NCI-H446 (cell line): ENCODE data around the gene IFNB1.

Experiments used
- DNase-seq, 2 experiments: peaks; one replicate each; lab custom pipeline; 2025; lab: John Stamatoyannopoulos, UW

Gene IFNB1

DNA sequence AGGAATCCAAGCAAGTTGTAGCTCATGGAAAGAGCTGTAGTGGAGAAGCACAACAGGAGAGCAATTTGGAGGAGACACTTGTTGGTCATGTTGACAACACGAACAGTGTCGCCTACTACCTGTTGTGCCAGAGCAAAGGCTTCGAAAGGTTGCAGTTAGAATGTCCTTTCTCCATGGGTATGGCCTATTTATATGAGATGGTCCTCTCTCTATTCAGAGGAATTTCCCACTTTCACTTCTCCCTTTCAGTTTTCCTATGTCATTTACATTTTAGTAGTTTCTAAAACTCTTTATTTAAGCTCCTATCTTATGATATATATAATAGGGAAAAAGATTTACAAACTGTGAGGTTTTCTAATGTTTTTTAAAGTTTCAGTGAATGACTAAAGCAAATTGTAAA is at the start of gene IFNB1:
Gene IFNB1, minus strand, starts transcription at position 162 of the 400 bp plus-strand sequence. Its CDS starts 73 bp downstream, at position 89.
- DNase-seq: no peak

DNA sequence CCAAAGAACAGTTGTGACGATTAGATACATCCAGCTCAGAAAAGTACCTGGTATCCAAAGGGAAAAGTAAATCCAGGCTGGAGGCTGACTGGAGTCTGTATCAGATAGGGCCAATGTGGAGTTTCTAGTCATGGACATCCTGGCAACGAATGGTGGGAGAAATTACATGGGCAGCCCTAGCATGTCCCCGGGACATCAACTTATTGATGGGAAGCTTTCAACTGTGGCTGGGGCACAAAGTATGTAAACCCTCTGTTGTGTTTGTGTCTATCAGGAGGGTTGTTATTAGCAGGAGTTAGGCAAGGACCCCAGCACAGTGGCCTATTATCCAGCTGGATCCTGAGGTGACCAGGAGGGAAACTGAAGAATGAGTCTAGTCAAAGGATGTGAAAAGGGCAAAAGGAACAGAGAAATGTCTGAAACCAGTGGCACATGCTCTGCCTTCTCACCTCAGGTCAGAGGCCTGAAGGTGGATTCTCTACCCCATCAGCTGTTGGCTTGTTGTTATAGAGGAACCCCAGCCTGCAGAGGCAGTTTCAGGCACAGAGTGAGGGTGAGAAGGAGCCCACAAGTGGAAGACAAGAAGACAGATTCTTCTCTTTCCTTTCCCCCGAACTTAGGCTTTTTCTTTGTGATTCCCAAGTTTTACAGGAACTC is 44.0 kb upstream of the IFNB1 start:
- DNase-seq: no peak

DNA sequence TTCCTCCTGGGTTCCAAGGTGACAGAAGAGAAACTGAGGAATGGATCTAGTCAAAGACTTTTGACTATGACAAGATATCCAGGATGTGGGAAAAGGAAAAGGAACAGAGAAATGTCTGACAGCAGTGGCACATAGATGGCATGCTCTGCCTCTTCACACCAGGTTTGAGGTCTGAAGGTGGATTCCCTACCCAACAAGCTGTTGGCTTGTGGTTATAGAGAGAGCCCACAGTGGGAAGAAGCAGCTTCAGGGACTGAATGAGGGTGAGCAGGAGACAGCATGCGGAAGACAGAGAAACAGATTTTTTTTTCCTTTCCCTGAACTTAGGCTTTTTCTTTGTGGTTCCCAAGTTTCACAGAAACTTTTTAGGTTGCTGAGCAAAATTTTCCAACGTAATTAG is 43.3 kb upstream of the IFNB1 start:
- DNase-seq: no peak

DNA sequence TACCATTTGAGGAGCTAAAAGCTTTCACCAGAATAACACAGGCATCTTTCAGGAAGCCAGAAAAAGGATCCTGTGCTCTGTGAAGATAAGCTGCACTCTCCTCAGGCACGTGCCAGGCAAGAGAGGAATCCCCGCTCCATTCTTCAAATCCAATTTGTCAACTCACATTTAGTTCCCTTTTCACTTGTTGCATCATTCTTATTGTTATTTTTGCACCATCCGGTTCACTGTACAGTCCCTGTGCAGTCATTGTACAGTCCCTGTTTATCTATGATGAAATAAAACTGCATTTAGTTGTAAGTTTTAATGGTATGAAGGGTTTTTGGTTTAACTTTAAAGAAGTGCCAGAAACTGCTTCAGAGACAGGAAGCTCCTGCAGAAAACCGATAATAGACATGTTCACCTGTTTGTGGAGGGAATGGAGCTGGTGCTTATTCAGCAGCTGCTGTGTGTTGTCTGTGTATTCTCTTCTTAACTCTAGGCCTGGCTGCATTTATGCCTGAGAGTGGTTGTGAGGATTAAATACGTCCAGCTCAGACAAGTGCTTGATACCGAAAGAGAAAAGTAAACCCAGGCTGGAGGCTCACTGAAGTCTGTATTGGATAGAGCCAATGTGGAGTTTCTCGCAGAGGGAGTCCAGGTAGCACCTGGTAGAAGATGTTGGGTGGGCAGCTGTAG is 41.5 kb upstream of the IFNB1 start:
- no peak for DNase-seq

DNA sequence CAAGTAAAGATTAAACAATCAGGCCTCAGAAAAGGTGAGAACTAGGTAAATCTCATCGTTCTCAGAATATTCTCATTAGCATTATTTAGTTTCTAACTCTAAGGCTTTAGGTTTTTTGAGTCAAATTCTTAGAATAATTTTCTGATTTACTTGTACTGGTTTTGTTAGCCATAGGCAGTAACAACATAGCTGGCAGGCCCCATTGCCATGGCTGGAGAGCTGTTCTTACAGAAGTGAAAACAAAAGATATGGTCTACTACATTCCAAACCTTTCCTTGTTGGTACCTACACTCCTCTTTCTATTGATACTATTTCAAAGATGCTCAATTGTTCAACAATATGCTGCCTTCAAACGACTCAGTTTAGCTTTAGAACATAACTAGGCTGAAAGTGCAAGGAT is 36.6 kb upstream of the IFNB1 start:
- no peak for DNase-seq

DNA sequence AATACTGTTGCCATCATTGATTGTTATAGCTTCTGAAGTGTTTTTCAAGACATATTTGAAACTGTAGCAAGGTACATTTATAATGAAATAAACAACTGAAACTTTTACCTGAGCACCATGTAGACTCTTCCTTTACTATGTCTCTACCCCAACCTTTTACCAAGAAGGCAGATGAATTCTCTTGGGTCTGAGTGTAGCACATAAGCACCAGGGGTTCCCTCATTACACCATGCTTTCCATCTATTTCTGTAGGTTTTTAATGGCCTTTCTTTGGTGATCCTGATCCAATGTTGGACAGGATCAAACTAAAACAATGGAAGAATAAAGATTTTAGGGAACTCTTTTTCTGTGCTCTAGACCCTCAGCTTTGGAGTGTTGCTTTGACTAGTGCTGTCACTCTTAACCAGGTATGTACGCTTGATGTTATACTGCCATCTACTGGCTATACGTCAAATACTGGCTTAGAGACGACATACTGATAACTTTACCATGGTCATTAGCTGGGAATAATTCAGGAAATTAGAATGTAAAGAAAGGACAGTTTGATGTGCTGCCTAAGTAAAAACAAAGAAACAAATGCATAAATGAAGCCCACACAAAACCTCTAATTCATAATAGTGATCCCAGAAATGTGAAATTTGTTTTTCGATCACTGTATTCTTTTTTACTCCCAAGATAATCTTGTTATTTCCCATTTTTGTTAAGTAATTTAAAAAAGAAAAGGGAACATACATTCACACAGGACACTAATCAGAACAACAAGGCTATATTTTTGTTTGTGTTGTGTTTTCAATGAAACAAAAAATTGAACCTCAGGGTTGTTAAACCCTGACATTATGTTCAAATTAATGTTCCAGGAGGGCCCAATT is 33.2 kb upstream of the IFNB1 start:
- DNase-seq: peak; percentile 79 to 87

DNA sequence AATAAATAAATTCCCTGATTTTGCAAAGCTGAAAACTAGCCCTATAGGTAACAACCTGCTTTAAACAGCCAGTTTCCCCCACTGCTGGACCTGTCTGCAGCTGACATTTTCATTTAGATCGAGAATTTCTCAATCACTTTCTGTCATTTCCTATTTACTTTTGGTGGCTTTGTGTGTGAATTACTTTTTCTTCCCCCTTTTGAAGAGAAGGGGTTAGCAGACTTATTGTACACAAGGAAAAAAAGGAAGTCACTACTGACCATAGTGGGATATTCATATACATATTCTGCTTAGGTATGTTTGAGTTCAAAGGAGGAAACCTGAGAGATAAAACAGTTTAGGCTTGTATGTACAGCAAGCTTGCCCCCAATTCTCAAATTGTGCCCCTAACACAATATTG is 27.0 kb upstream of the IFNB1 start:
- no peak for DNase-seq

DNA sequence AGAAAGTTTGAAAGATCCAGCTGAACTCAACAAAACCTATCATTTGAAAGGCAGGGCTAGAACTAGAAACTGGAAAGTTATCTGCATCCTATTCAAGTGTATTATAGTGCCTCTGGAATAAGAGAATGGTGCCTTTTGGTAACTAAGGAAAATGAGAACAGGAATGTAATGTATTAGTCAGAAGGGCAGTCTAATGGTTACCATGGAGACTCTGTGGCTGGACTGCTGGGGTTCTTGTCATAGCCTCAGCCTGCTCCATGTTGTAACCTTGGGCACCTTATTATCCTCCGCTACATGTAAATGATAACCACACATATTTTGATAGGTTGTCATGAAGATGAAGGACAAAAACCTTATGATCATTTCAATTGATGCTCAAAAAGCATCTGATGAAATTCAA is 24.6 kb upstream of the IFNB1 start:
- no peak for DNase-seq

DNA sequence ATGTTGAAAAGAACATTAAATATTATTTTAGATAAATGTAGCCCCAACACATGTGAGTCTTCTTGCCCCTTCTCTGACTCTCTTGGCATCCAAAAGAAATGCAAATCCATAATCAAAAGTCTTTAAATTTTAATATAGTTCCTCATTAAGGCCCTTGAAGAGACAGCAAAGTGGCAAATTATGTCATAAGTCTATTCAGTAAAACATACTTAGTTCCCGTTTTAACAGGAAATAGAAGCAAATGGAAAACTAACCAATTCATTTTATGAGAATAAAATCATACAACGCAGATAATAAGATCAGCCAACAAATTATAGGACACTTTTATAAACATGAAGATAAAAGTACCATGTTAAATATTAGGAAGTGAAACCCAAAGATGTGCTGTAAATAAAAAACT is 20.1 kb upstream of the IFNB1 start:
- DNase-seq: no peak

DNA sequence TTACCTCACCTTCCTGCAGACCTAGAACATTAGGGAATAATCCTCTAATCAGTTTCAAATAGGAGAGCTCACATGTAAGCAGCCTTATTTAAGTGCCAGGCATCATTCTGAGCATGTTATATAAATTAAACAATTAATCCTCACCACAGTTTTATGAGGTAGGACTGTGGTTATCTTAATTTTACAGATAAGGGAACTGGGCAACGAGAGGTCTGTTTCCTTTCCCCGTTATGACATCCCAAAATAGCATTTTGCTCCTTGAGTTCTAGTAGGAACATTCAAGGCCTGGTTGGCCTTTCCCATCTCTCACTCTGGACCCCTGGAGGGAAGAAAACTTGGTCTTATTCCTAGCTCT is 19.1 kb upstream of the IFNB1 start:
- no peak for DNase-seq

DNA sequence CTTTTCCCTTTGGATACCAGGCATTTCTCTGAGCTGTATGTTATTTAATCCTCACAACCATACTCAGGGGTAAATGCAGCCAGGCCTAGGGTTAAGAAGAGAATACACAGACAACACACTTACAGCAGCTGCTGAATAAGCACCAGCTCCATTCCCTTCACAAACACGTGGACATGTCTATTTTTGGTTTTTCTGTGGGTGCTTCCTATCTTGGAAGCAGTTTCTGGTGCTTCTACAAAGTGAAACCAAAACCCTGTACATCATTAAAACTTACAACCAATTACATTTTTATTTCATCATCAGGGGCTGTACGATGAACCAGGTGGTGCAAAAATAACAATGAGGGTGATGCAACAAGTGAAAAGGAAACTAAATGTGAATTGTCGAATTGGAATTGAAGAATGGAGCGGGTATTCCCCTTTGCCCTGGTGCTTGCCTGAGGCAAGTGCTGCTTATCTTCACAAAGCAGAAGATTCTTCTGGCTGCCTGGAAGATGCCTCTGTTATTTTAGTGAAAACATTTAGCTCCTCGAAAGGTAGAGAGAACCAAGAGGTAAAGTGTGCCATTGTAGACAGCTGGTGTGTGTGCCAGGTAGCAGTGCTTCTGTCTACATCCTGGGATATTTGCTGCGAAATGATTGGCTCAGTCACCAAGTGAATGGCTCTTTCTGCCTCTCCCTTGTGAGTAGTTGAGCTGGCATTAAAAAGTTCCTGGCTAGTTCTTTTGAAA is 18.6 kb upstream of the IFNB1 start:
- DNase-seq: no peak

DNA sequence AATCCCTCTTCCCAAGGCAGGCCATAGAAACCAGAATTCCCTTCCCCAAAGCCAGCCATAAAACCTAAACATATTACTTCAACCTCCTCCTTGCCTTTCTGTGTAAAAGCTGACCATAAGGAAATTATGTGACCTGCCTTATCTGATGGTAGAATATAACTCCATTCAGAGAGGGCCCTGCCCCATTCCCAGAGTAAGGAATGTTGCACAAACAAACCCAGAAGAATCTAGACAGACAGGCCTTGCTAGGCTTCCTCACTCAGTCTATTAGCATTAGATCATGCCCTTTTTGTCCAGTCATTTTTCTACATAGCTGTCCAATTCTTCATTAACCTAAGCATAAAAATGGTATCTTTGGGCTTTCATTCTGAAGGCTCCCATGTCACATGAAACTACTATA is 17.8 kb upstream of the IFNB1 start:
- DNase-seq: no peak

DNA sequence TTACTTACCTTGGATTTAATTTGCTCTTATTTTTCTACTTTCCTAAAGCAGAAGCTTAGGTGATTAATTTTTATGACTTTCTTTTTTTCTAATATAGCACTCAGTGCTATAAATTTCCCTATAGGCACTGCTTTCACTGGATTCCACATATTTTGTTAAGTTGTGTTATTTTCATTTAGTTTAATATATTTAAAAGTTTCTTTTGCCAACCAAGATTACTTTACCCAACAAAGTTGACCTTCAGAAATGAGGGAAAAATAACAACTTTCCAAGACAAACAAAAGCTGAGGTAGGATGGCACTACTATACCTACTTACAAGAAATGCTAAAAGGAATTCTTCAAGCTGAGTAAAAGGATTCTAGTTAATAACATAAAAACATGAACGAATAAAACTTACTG is 8.8 kb upstream of the IFNB1 start:
- no peak for DNase-seq

DNA sequence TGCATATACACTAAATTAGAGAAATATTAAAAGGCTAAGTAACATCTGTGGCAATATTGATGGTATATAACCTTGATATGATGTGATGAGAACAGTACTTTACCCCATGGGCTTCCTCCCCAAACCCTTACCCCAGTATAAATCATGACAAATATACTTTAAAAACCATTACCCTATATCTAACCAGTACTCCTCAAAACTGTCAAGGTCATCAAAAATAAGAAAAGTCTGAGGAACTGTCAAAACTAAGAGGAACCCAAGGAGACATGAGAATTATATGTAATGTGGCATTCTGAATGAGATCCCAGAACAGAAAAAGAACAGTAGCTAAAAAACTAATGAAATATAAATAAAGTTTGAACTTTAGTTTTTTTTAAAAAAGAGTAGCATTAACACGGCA is 7.3 kb upstream of the IFNB1 start:
- DNase-seq: no peak

DNA sequence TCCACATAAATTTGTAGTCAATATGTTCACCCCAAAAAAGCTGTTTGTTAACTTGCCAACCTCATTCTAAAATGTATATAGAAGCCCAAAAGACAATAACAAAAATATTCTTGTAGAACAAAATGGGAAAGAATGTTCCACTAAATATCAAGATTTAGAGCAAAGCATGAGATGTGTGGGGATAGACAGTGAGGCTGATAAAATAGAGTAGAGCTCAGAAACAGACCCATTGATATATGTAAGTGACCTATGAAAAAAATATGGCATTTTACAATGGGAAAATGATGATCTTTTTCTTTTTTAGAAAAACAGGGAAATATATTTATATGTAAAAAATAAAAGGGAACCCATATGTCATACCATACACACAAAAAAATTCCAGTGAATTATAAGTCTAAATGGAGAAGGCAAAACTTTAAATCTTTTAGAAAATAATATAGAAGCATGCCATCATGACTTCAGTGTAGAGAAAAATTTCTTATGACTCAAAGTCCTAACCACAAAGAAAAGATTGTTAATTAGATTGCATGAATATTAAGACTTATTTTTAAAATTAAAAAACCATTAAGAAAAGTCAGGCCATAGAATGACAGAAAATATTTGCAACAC is 6.6 kb upstream of the IFNB1 start:
- no peak for DNase-seq

DNA sequence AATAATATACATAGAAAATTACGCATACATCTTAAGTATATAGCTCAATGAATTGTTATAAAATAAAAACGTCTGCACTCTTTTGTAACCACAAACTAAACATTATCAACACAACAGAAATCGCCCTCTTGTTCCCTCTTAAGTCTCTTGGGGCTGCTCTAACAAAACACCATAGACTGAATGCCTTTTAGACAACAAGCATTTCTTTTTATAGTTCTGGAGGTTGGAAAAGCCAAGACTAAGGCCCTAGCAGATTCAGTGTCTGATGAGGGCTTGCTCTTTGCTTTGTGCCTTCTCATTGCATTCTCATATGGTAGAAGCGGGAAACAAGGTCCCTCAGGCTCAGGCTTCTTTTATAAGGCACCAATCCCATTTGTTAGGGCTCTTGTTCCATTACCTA is 4.9 kb upstream of the IFNB1 start:
- no peak for DNase-seq

DNA sequence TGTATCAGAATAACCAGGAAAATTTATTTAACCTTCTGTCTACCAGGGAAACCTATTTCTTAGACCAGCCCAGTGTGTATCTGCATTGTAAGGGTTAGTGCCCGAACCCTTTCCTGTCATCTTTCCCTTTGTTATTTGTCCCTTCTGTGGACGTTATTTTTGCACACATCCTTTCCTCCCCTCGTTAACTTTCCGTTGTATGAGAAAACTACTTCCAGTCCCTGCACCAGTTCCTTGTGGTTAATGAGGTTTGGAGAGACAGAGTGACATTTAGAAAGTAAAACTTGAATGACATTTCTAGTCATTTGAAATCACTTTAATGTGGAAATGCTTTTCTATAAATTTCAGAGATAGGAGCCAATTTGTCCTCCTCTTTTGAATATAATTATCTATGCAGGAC is 4.3 kb upstream of the IFNB1 start:
- no peak for DNase-seq

DNA sequence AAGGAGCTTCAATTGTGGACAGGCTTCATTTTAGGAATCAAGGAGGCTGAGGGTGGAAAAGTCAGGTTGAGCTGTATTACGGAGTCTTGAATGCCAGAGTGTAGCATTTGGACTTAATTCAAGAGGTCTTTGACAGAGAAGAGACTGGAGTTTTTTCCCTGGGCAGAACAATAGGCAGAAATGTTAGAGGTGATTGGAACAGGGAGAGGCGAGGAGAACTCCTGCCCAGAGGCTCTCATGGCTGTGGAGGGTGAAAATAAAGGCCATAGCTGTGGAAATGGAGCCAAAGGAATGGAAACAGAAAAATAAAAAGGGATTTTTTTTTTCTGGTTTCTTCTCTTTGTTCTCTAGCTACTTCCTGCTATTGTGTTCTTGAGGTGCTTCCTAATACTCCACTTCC is 3.7 kb upstream of the IFNB1 start:
- no peak for DNase-seq

DNA sequence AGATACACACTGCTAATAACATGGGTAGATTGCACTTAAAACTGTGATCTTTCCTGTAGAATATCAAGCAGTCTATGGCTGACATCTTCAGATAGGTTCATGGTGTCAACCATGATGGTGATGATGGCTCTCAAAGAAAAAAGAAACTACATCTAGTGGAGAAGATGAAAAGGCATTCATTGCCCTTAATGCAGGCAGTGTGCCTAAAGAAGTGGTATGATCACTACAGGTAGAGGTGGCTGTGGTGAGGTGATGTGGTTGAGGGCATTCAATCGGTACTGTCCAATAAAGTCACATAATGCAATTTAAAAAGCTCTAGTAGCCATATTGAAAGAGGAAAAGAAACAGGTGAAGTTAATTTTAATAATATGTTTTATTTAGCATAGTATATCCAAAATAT is 3.1 kb upstream of the IFNB1 start:
- no peak for DNase-seq

DNA sequence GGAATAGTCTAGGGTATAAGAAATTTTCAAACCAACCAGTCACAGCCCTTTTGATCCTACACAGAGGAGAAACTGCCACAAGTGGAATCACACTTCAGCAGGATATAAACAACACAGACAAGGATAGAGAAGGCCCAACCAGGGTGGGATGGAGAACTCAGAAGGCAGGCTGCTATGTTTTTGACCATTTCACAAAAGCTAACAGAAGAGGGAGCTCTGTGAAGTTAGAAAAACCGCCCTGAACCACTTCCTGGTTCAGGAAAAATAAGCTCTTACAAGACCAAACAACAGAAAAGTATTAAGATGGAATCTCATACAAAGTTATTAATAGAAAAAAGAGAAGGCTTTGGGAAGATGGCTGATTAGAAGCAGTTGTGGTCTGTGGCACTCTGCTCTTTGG is 960 bp upstream of the IFNB1 start:
- DNase-seq: no peak

DNA sequence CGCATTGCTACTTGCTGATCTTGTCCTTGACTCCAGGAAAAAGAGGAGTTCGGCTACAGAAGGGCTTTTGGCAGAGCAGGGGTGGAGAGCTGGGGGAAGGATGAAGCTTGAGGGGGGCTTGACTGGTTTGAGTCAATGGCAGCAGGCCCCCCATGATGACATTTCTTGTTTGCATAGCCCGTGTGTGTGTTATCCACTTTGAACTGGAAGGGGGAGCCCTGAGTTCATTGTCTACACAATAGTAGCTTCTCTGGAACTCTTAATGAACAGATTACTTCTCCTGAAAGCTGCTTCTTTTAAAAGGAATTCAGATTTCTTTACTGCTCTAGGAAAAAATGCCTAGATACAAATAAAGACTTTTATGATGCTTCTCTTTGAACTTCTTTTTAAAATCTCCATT is 2.3 kb downstream of the IFNB1 start:
- no peak for DNase-seq

DNA sequence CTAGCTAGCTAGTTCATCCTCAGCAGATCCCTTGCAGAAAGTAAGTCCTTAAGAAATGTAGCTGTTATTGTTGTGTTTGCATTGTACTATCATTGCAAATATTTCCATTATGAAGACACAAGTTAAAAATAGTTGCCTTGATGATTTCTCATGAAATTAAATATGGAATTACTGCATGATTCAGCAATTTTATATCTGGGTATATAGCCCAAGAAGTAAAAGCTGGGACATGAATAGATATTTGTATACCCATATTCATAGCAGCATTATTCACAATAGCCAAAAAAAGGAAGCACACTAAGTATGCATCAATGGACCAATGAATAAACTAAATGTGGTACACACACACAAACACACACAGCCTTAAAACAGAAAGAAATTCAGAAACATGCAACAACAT is 6.8 kb downstream of the IFNB1 start:
- no peak for DNase-seq
